ENCODE data around the gene KRTAP5-5.
"Not testable (repeated sequence)": the region's sequence is repeated elsewhere in the genome, so short reads cannot be mapped to it uniquely, and the experiment has no call there.

KRTAP5-5 gene

DNA sequence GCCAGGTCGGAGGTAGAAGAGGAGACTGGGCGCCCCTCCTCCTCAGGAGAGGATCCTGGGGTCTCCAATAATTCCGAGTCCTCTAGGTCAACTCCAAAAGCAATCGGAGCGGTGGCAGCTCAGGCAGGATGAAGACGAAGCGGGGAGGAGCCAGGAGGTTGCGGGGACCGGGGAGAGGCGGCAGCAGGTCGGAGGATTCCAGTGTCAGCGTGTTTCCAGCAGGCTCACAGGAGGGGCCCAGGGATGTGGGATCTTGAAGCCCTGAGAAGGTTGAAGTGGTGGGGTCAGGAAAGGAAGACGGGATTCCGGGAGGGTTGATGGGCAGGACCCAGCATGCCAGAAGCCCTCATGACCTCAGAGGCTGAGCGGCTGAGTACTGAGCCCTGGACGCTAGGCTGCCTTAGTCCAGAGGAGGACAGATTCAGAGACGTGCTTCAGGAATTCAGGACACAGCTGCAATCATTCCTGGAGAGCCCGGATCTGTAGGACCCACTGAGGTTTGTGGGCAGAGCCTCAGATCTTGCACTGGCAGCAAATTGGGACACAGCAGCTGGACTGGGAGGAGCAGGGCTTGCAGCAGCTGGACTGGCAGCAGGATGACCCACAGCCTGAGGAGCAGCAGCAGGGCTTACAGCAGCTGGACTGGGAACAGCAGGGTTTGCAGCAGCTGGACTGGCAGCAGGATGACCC is 22.3 kb upstream of the KRTAP5-5 start:
- DNase-seq (ENCODE audit: low read depth, low spot score): not testable (repeated sequence)

DNA sequence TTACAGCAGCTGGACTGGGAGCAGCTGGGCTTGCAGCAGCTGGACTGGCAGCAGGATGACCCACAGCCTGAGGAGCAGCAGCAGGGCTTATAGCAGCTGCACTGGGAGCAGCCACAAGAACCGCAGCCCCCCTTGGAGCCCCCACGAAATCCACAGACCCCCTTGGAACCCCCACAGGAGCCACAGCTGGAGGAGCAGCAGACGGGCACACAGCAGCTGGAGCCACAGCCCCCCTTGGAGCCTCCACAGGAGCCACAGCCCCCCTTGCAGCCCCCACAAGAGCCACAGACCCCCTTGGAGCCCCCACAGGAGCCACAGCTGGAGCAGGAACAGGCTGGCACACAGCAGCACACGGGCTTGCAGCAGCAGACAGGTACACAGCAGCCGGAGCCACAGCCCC is 21.7 kb upstream of the KRTAP5-5 start:
- not testable (repeated sequence) for DNase-seq (ENCODE audit: low read depth, low spot score)

DNA sequence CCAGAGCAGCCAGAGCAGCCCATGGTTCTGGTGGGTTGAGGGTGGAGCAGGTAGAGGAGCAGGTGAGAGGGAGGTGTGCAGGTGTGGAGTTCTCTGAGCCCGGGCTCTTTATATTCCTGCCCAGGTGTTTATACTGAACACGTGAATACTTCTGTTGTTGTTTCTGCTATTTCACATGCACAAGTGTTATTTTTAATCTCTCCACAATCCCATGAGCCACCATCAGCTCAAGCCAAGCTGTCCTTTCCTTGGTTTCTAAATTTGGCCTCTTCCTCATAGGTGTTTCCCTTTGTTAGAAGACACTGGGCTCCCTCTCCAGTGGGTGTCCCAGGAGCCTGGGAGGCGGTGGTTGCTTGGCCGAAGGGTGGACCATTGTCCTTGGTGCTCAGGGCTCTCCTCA is 21.2 kb upstream of the KRTAP5-5 start, which contains the start of gene KRTAP5-3:
KRTAP5-3 (minus strand) TSS at position 101 of the 400 bp plus-strand sequence; CDS start at position 23, 78 bp downstream.
- DNase-seq (ENCODE audit: low read depth, low spot score): no peak

DNA sequence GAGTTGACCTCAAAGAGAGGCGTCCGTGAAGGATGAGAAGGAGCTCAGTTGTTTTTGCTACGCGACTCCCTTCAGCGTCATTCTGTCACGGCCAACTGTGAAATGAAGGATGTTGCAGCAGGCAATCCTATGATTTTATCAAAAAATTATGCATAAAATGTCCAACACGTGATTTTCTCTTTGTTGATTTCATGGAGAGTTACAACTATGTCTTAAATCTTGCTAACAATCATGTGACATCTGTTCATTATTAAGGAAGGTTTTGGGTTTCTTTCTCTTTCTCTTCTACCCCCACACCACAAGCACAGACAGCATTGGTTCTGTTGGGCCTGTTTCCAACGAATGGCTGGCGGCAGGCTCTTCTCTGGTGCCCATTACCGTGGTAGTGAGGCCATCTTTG is 11.3 kb upstream of the KRTAP5-5 start:
- no peak for DNase-seq (ENCODE audit: low read depth, low spot score)

DNA sequence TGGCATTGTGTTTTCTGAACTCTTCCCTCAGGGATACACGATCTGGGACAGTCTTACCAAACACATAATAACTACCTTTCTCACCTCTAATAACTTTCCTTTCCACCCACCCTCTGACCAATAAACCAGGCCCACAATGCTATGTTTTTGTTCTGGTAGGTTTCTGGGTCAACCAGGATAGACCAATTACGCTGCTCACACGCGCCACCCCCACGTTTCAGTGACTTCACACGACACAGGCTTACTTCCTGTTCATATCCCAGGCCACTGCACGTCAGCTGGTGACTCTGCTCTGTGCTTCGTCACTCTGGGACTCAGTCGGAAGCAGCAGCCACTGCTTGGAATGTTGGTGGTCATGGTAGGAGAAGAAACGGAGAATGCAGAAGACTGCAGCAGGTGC is 10.1 kb upstream of the KRTAP5-5 start:
- no peak for DNase-seq (ENCODE audit: low read depth, low spot score)

DNA sequence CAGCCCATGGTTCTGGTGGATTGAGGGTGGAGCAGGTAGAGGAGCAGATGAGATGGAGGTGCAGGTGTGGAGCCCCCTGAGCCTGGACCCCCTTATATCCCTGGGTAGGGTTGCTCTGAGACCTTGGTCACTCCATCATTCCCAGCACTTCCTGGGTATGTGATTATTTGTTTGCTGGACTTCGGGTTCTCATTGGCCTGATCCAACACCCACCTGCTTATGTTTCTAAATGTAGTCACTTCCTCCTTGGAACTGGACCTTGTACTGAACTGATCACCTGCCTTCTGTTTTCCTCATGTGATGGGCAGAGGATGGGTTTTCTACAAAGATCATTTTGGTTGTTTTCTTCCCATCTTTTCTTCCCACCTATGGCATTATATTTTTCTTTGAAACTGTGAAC is 7.5 kb upstream of the KRTAP5-5 start, which contains the start of gene KRTAP5-4:
KRTAP5-4 (minus strand) TSS at position 53 of the 400 bp plus-strand sequence; CDS start at position 8, 45 bp downstream.
- DNase-seq (ENCODE audit: low read depth, low spot score): no peak

DNA sequence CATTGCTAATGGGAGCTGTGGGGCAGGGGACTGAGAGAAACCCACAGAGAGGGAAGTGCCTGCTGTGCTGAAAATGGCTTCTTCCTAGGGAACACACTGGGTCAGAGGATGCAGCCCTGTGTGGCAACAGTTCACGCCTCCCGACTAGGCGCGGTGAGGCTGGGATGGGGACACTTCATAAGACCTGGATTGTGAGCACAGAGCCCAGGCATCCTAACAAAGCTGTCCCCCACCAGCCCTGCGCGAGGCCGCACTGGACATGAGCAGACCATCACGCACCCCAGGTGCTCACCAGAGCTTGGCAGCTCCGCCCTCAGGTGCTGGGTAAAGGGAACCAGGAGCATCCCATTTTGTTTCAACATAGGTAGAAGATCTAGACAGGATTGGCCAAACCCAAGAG is 5.9 kb upstream of the KRTAP5-5 start:
- DNase-seq (ENCODE audit: low read depth, low spot score): no peak

DNA sequence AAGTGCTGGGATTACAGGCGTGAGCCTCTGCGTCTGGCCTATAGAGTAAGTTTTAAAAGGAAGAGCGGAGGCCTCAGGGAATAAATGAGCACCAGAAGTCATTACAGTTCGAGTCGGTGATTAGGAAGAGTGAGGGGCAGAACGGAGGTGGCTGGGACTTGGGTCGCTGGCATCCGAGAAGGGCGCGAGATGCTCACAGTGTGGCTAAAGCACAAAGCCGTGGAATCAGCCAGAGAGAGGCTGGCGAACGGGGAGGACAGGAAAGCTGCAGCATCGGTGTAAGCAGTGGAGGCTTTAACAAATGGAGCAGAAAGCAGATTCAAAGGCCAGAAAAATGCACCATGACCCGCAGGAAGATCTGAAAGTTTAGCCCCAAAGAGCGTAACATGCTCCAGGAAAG is 5.0 kb upstream of the KRTAP5-5 start:
- no peak for DNase-seq (ENCODE audit: low read depth, low spot score)

DNA sequence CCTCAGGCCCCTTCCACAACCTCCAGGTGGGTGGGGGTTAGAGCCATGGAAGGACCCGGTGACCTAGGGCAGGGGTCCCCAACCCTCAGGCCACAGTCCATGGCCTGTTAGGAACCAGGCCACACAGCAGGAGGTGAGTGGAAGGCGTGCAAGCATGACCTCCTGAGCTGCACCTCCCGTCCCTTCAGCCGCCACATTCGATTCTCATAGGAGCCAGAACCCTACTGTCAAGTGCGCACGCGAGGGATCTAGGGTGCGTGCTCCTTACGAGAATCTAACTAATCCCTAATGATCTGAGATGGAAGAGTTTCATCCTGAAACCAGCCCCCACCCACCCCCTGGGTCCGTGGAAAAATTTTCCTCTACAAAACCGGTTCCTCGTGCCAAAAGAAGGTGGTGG is 4.0 kb upstream of the KRTAP5-5 start:
- DNase-seq (ENCODE audit: low read depth, low spot score): no peak

DNA sequence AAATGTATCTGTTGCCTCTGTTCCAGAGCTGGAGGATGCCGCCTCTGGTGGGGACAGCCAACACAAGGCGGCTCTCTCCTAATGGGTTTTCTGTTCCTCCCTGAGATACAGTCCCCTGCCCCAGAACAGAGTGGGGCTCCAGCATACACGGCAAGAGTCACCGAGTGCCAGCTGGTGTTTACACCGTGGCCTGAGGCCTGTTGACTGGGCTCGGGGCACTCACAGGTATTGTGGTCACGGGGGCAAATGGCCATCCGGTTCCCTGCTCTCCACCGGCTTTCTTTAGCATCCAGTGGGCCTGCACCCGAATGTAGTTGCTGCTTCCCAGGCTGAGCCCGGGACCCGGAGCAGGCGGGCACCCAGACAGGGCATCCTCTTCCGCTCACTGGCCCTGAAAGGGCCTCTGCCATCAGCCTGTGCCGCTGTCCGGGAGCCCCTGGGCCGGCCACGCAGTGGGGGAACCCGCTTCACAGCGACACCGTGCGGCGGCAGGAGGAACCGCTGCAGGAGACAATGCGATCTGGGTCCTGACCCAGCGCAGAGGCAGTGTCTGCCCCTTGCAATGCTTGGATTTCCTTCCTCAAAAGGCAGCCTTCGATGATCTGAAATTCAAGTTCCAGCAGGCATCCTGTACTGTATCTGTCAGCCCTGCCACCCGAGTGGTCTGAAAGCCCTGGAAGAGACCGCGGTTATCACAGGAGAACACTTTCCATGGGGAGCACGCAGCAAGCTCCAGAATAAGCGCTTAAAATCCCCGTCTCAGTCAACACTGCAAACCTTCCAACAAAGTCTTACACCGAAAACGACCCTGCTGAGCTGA is 859 bp upstream of the KRTAP5-5 start:
- DNase-seq (ENCODE audit: low read depth, low spot score): peak; percentile 15

DNA sequence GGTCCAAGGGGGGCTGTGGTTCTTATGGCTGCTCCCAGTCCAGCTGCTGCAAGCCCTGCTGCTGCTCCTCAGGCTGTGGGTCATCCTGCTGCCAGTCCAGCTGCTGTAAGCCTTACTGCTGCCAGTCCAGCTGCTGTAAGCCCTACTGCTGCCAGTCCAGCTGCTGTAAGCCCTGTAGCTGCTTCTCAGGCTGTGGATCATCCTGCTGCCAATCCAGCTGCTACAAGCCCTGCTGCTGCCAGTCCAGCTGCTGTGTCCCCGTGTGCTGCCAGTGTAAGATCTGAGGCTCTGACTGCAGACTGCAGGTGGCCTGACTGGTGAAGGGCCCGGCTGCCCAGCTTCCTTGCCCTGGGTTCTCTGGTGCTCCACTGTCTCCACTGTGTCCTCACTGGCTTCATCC is 696 bp downstream of the KRTAP5-5 start:
- DNase-seq (ENCODE audit: low read depth, low spot score): no peak

DNA sequence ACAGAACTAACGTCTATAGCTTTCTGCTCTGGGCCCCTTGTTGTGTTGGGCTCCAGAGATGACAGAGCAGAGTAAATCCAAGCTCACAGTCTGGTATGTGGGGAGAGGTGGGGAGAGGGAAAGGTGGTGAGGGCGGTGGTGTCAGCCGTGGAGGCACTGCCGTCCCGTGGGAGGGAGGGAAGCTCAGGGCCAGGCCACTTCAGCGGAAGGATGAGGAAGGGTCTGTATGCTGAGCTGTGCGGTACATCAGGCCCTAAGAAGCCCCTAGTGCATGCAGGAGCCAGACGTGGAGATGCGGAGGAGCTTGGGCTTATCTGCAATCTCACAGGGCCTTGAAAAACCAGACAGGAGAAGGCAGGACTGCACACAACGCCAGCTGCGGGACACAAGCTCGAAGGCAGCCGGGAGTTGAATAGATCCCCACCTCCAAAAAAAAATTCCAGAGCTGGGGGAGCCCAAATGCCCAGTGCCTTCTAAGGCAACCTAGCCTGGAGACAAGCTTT is 1.5 kb downstream of the KRTAP5-5 start:
- no peak for DNase-seq (ENCODE audit: low read depth, low spot score)

DNA sequence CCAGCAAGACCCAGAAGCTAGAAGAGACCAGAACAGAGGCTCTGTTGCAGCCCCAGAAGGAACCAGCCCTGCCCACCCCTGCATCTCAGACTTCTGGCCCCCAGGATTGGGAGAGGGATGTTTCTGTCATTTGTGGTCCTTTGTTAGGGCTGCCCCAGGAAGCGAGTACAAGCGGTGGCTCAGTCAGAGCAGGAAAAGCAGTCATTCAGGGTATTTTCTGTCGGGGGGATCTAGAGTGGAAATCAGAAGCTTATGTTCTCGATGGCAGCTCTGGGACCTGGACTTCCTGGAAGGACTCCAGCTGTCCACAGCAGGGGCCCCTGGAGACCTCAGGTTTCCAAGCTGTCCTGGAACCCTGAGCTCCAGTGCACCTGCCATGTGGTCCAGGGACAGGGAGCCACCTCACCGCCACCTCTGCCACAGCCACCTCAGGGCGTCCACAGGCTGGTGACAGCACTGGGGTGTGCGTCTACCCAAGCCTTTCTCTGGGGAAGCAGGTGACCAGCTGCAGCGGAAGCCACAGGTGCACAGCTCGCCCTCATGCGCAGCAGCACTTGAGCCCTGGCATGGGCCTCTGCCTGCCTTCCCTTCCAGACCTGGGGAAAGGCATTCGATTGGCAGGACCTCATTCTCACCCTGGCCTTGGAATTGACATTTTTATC is 2.6 kb downstream of the KRTAP5-5 start:
- no peak for DNase-seq (ENCODE audit: low read depth, low spot score)

DNA sequence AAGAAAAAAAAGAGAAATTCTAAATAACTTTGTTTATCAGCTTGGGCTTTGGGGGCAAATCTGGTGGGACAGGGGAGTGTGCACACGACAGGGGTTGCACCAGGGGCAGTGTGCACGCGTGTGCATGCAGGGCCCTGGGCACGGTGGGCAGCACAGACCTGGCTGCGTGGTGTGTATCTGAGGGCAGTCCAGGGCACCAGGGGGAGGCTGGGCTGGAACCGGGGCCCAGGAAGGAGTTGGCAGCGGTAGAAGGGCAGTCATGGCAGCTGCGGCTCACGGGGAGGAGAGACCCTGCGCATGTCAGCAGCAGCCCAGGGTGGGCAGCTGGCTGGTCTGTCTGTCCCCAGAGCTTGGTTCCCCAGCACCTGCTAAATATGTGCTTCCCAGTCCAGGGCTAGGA is 4.3 kb downstream of the KRTAP5-5 start:
- no peak for DNase-seq (ENCODE audit: low read depth, low spot score)

DNA sequence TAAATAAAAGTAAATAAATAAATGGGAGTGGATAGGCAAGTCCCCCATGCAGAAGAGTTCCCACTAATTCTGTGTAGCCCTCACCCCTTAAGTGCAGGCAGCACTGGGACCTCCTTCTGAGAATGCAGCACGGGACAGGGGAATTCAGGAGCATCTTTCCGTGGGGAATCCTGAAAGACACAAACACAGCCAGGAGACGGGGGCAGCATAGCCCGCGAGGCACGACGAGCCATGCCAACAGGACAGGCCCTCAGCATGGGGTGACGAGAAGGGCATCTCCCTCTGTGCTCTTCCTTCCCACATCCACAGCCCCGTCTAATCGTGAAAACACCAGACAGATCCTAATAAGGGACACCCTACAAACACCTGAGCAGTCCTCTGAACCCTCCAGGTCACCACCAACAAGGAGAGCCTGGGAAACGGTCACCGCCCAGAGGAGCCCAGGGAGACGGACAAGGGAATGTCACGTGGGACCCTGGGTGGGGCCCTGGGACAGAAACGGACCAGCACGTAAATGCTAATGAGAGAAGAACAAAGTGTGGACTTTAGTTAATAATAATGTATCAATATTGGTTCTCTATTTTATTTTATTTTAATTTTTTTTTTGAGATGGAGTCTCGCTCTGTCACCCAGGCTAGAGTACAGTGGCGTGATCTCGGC is 6.8 kb downstream of the KRTAP5-5 start:
- DNase-seq (ENCODE audit: low read depth, low spot score): no peak

DNA sequence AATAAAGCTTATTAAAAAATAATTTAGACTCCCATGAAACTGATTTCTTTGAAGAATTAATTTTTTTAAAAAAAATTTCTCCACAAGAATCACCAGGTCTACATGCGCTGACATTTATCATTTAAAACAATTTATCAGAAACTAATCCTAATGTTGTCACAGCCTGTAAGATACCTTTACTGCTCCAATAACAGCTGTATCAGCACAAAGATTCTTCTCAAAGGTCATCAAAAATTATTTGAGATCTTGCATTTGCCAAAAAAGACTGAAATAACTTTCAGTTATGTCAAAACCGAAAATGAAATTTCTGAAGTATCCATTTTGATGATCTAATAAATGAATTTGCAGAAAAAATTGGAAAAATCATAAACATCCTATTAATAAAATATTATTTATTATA is 8.1 kb downstream of the KRTAP5-5 start:
- no peak for DNase-seq (ENCODE audit: low read depth, low spot score)

DNA sequence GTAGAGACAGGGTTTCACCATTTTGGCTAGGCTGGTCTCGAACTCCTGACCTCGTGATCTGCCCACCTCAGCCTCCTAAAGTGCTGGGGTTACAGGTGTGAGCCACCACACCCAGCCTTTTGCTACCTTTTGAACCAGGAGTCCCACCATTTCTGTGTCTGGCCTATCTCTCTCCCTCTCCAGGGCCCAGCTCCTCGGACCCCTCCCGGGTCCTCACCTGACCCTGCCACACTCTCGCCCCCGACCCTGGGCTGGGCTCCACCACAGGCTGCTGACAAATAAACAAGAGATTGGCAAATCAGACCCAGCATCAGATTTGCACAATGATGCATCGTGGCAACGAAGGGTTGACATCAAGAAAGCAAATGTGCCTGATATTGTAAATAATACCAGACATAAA is 8.8 kb downstream of the KRTAP5-5 start:
- DNase-seq (ENCODE audit: low read depth, low spot score): no peak

DNA sequence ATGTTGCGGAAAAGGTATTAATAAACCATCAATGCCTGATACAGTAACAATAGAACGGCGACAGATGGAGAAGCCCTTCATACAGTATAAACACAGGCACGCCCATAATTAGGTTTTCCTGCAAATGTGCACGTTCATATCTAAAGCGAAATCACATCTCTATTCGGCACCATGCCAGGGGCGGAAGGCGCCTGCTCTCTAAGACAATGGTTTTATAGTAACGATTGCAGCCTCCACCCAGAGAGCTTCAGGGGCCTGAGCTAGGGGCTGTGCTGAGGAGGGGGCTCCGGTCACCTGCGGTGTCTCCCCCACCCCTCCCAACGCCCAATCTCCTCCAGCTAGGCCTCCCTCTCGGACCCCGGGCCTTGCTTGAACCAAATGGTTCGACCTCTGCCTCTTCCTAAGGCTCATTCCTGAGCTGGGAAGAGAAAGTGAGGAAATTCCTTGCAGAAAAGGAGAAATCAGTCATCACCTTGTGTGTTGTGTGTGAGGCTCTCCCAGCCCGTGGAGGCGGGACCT is 9.6 kb downstream of the KRTAP5-5 start:
- no peak for DNase-seq (ENCODE audit: low read depth, low spot score)

DNA sequence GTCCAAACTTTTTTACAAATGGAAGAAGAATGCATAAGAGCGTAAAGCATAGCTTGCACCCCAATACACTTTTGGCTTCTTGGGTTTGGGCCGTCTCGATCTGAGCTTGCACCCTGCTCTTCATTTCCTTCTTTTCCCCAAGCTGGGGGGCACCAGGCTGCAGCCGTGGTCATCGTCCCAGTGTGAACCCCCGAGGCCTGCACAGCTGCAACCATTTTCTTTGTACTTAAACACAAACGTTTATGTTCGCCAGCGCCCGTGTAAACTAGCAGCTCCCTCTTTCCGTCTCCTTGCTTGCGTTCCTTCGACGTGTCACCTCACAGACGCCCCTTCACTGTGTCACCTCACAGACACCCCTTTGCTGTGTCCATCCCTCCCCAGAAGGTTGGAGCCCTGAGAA is 10.1 kb downstream of the KRTAP5-5 start:
- DNase-seq (ENCODE audit: low read depth, low spot score): no peak

DNA sequence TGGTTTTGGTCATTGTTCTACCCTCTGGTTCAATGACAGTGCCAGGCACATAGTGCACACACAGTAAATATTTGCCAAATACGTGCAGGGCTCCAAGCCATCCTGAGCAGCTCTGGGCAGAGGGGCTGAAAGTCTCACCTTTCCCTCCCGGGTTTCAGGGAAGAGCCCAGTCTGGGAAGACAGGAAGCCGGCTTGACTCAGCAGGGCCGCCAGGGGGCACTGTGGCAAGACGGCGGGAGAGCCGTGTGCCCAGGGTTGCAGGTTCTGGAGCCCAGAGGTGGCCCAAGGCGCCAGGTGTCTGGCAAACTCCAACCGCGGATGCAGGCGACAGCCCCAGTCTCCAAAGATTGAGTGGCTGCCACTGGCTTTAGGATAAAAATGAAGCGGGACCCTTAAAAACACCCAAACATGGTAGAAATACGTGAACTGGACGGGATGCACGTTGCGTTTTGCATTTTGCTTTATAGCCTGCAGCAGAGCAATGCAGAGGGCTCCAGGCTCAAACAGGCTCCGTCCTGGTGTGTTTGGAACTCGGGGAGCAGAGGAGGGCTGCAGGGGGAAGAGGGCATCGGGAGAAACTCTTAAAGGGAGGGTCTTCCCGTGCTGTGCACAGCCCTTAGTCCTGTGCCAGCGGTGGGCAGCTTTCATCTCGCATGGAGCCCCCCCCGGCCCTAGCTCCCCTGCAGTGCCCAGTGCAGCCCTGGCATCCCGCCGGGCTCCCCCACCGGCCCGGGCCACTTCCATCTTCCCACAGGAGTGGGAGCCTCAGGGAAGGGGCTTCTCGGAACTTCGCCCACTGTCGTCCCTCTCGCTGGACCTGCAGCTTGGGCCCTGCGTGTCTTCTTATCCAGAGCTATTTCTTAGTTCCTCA is 10.7 kb downstream of the KRTAP5-5 start:
- no peak for DNase-seq (ENCODE audit: low read depth, low spot score)

Data from activated CD4-positive, CD25-positive, alpha-beta regulatory T cell treated with anti-CD3 and anti-CD28 coated beads, Interleukin-2, amount 50 U/mL, for 16 hours (primary cell).